HepG2 (cell line): Measurements from ENCODE around the gene GRIA2. TPM values are rescaled to one million over a fixed set of nuclear protein-coding genes. Genes with fewer than 3 reads are reported as not detected.

Experiments used
- ATAC-seq: fragments of 200-7000 bp; cut with Tn5 transposase; 3 replicates; pipeline ENCODE4 v1.9.1; 2020; ENCODE audit warnings: mild to moderate bottlenecking, moderate library complexity
- BruUV-seq: library from RNA; stranded (reverse); fragments of 400-500 nt; replicated peaks from 2 replicates; lab custom pipeline; 2021; lab: Mats Ljungman, UMichigan
- CTCF ChIA-PET: fragments of 300-600 bp; formaldehyde crosslinking; extraction: SDS; loops from one replicate; lab custom pipeline; 2021; ENCODE audit warnings: low total read pairs, inconsistent platforms, low intra/inter-chr PET ratio; lab: Yijun Ruan, JAX
- POLR2A ChIA-PET: fragments of 350-600 bp; sonication (Branson Sonifier 250); formaldehyde crosslinking; loops from one replicate; lab custom pipeline; 2020; ENCODE audit warnings: antibody characterized with exemption, inconsistent platforms; lab: Yijun Ruan, JAX
- DNase-seq: peaks from one replicate; pipeline ENCODE4 v3.0.0-alpha.2; 2015; ENCODE audit warnings: low spot score
- FAIRE-seq: peaks from 3 replicates; lab custom pipeline; 2011; peaks lifted over from hg19 to GRCh38; lab: Jason Lieb, UNC
- H2AFZ ChIP-seq: one replicate; pipeline ENCODE4 v1.6.1; 2011; ENCODE audit warnings: low read length, inconsistent platforms
- H3K27ac ChIP-seq: fragments of 300-600 bp; 3 replicates; pipeline ENCODE4 v1.8.0; 2011; ENCODE audit warnings: mixed run types, mild to moderate bottlenecking, mixed read lengths, low read length, inconsistent platforms; ENCODE audit not compliant: insufficient read depth; ENCODE audit errors: extremely low read length
- H3K27me3 ChIP-seq, 2 experiments: fragments of 200-600 bp in 1 of 2; 2 replicates in 1 of 2; 3 replicates in 1 of 2; pipeline versions ENCODE4 v1.6.0 to v1.8.0; 2011; ENCODE audit warnings: low read length in 2 of 2, mild to moderate bottlenecking in 2 of 2, moderate library complexity in 2 of 2, inconsistent platforms in 1 of 2; ENCODE audit not compliant: insufficient read depth in 2 of 2, control insufficient read depth in 1 of 2
- H3K36me3 ChIP-seq, 2 experiments: fragments of 200-600 bp in 1 of 2; replicated peaks in 1 of 2; 2 replicates in 1 of 2; 3 replicates in 1 of 2; pipeline versions ENCODE4 v1.5.1 to v1.8.0; 2011; ENCODE audit warnings: low read length in 2 of 2, inconsistent platforms in 1 of 2; ENCODE audit not compliant: insufficient read depth in 2 of 2, control insufficient read depth in 1 of 2
- H3K4me1 ChIP-seq: 2 replicates; pipeline ENCODE4 v1.5.1; 2012; ENCODE audit warnings: low read length, inconsistent platforms; ENCODE audit not compliant: insufficient read depth
- H3K4me2 ChIP-seq: 2 replicates; pipeline ENCODE4 v1.6.0; 2011; ENCODE audit warnings: low read depth, low read length, inconsistent platforms
- H3K4me3 ChIP-seq, 3 experiments: fragments of 200-600 bp in 1 of 3; sonication (generic), shearing (Covaris generic) in 1 of 3; replicated peaks in 1 of 3; 2 replicates each; pipeline ENCODE4 v1.5.1; 2011 to 2016; ENCODE audit warnings: low read length in 3 of 3, inconsistent platforms in 2 of 3, low read depth in 2 of 3, mild to moderate bottlenecking in 2 of 3, control low read depth in 1 of 3, mixed read lengths in 1 of 3; ENCODE audit not compliant: insufficient read depth in 1 of 3
- H3K79me2 ChIP-seq: one replicate; pipeline ENCODE4 v1.6.1; 2011; ENCODE audit warnings: low read length, inconsistent platforms; ENCODE audit not compliant: insufficient read depth
- H3K9ac ChIP-seq: 2 replicates; pipeline ENCODE4 v1.6.0; 2011; ENCODE audit warnings: mild to moderate bottlenecking, low read depth, low read length, inconsistent platforms; ENCODE audit not compliant: insufficient read depth
- H3K9me3 ChIP-seq: 2 replicates; pipeline ENCODE4 v1.5.1; 2012; ENCODE audit warnings: mild to moderate bottlenecking, low read length
- H4K20me1 ChIP-seq: 2 replicates; pipeline ENCODE4 v1.6.0; 2011; ENCODE audit warnings: inconsistent platforms, mild to moderate bottlenecking, low read length, moderate library complexity; ENCODE audit not compliant: insufficient read depth
- CREB3 ChIP-seq: sonication (generic); formaldehyde crosslinking; IDR thresholded peaks from 2 replicates; pipeline ENCODE4 v1.5.0; 2020; ENCODE audit warnings: missing genetic modification reagents
- MAX ChIP-seq: IDR thresholded peaks from 2 replicates; pipeline ENCODE4 v1.6.1; 2012; ENCODE audit warnings: inconsistent platforms
- NFYC ChIP-seq: IDR thresholded peaks from 2 replicates; pipeline ENCODE4 v1.6.1; 2016; ENCODE audit warnings: missing genetic modification reagents, missing compliant biosample characterization
- WIZ ChIP-seq: sonication (generic); formaldehyde crosslinking; IDR thresholded peaks from 2 replicates; pipeline ENCODE4 v1.5.1; 2020; ENCODE audit warnings: mild to moderate bottlenecking, missing genetic modification reagents
- ZFP36 ChIP-seq: fragments of 150-350 bp; IDR thresholded peaks from 2 replicates; pipeline ENCODE4 v1.6.1; 2018; ENCODE audit warnings: borderline replicate concordance, low read length, low read depth; ENCODE audit not compliant: partially characterized antibody
- ZKSCAN5 ChIP-seq: sonication (generic); formaldehyde crosslinking; IDR thresholded peaks from 2 replicates; pipeline ENCODE4 v1.5.1; 2020; ENCODE audit warnings: mild to moderate bottlenecking, missing genetic modification reagents
- ZNF326 ChIP-seq: sonication (generic); formaldehyde crosslinking; IDR thresholded peaks from 2 replicates; pipeline ENCODE4 v1.4.0; 2020; ENCODE audit warnings: missing genetic modification reagents, borderline replicate concordance
- ZNF362 ChIP-seq: sonication (generic); formaldehyde crosslinking; IDR thresholded peaks from 2 replicates; pipeline ENCODE4 v1.4.0; 2020; ENCODE audit warnings: missing genetic modification reagents, mild to moderate bottlenecking, borderline replicate concordance
- ZNF570 ChIP-seq: sonication (generic); formaldehyde crosslinking; IDR thresholded peaks from 2 replicates; pipeline ENCODE4 v1.4.0; 2020; ENCODE audit warnings: mild to moderate bottlenecking, missing genetic modification reagents, borderline replicate concordance
- WGBS: methylation state at CpG from one replicate; pipeline ENCODE4 v1.1.6; 2017; ENCODE audit warnings: low lambda C conversion rate; 5-methylcytosine and 5-hydroxymethylcytosine counted together
- in situ Hi-C: cut with HindIII; loops from 2 replicates; pipeline ENCODE4 v1.10.0; 2017; ENCODE audit warnings: low pct_unique_long_range_greater_than_20kb; ENCODE audit not compliant: extremely low pct_ligation_motif_present
- intact Hi-C: fragments of 100-400 bp; cut with micrococcal nuclease; formaldehyde crosslinking; loops from one replicate; pipeline ENCODE4 v1.10.0; 2022; ENCODE audit not compliant: unreplicated experiment
- polyA plus RNA-seq, 8 experiments: library from polyadenylated mRNA; depleted of rRNA in 3 of 8; stranded (reverse) in 7 of 8; unstranded in 1 of 8; fragments of >200 nt; fragmentation: Illumina TruSeq in 4 of 8; extraction: Trizol in 4 of 8; gene quantifications; 2 replicates each; pipeline versions ENCODE4 v1.2.1 to v1.2.3, GENCODE V29; 2011 to 2016; ENCODE audit warnings: low read depth in 4 of 8, missing spikeins in 1 of 8, mixed read lengths in 1 of 8; ENCODE audit not compliant: insufficient read depth in 1 of 8
- total RNA-seq, 5 experiments: library from RNA; depleted of rRNA; stranded (reverse); fragments of >200 nt; fragmentation: Illumina TruSeq; extraction: Trizol; gene quantifications; 2 replicates each; pipeline ENCODE4 v1.2.3, GENCODE V29; 2016; ENCODE audit warnings: low read depth in 1 of 5

GRIA2 gene
- total and polyA plus RNA-seq, 2 of the 13 experiments (the other 11 are each of a cell fraction or from before 2014, with no cell fraction given): not detected

- no peak for ATAC-seq
- Histone ChIP-seq H3K36me3 (no peaks in the 10 kb centered on the region), H3K9ac (no peak overlapping the region), H4K20me1 (no peaks in the 10 kb centered on the region), H3K79me2 (no peaks in the 10 kb centered on the region), H2AFZ (no peak overlapping the region), H3K4me1 (no peaks in the 10 kb centered on the region), H3K4me2 (no peak overlapping the region), H3K4me3 (no peak overlapping the region), H3K27ac (no peak overlapping the region), H3K27me3 (peaks cover 0 to 4% of the 10 kb centered on the region in 2 experiments; a peak in 1 of 5 replicates), H3K9me3 (no peaks in the 10 kb centered on the region)
- under 1% methylated on average over 2 of the region's 2 CpGs for WGBS
- POLR2A ChIA-PET: no interaction called here
- no peak for DNase-seq
- intact Hi-C loops (no loop called here), in situ Hi-C loops (no loop called here)
- TF ChIP-seq CREB3: no peak
- TF ChIP-seq ZNF326: no peak
- TF ChIP-seq MAX: no peak
- TF ChIP-seq ZNF570: no peak
- no peak for TF ChIP-seq ZFP36
- TF ChIP-seq NFYC (CRISPR knock-in tag): no peak
- no peak for TF ChIP-seq WIZ (CRISPR knock-in tag)
- TF ChIP-seq ZKSCAN5 (CRISPR knock-in tag): no peak
- no peak for TF ChIP-seq ZNF362 (CRISPR knock-in tag)
- FAIRE-seq: no peak
- CTCF ChIA-PET: no interaction called here
- BruUV-seq: no TSS peak
These were observed 5.5 kb downstream of the GRIA2 start for GRCh38 chr4:157226035-157226434.
